ENCODE data around the gene DDX54.
A peak's percentile ranks its signal among the peaks of the same experiment; 100 is the strongest.

DDX54 gene

DNA sequence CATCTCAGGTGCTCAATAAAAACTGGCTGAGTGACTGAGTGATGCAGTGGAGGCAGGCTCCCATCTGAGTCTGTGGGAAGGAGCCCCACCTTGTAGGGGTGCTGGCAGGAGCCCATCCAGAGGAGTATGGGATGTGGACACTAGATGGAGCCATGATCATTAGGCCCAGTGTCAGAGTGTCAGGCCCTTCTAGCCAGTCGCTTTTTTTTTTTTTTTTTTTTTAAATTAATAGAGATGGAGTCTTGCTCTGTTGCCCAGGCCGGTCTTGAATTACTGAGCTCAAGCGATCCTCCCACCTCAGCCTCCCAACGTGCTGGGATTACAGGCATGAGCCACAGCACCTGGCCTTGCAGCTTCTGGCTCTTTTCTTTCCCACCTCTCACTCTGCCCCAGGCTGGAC is 11.7 kb upstream of the DDX54 start:
- DNase-seq = peak; percentile 88
- in situ Hi-C loops (cut with HindIII; ENCODE audit: low pct_ligation_motif_present, low pct_unique_long_range_greater_than_20kb, low sequenced_read_pairs) = no loop called here

DNA sequence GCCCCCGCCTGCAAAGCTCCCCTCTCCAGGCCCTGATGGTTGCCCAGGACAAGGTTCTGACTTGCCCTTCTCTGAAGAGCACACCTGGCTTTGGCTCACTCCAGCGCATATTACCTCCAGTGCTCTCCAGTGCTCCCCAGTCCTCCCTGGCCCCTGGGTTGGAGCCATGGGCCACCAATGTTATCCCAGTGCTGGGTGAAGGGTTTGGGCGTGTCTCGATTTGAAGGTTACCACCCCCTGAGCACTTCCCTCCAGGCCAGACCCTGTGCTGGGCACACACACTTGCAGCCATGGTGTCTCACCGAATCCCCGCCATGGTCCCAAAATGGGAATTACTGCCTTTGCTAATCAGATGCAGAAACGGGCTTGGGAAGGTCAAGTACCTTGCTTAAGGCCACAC is 11.3 kb upstream of the DDX54 start:
- in situ Hi-C loops (cut with HindIII; ENCODE audit: low pct_ligation_motif_present, low pct_unique_long_range_greater_than_20kb, low sequenced_read_pairs) = no loop called here
- no peak for DNase-seq

DNA sequence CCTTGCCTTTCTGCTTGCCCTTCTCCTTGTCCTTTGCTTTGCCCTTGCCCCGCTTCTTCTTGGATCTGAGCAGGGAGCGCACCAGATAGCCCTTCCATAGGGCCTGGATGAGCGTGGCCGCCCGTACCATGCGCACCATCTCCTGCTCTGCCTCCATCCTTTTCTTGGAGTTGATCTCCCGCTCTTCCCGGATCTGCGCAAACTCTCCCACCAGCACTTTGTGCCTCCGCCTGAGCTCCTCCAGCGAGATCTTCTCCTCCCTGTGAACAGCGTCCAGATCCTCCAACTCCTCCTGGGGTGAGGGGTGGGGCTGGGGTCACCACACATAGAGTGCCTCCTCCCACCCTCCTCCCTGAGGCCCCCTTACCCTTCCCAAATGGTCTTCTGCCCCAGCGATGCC is 10.3 kb upstream of the DDX54 start:
- no peak for DNase-seq
- in situ Hi-C loops (cut with HindIII; ENCODE audit: low pct_ligation_motif_present, low pct_unique_long_range_greater_than_20kb, low sequenced_read_pairs) = no loop called here

DNA sequence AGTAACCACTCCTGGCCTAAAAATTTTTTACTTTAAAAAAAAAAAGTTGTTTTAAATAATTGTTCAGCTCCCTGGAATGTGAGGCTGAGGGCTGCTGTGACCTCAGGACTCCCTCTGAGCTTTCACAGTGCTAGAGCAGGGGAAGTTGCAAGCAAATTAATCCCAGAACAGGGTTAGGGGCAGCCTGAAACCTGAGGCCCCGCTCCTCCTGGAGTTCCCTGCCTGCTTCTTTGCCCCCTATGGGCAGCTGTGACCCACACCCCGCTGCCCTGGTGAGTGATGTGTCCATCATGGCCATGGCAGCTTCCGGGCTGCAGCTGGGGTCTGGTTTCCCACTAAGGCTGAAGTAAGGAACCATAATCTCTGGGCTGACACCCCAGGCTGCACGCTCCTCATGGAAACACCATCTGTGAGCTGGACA is 9.7 kb upstream of the DDX54 start:
- DNase-seq = peak; percentile 58
- in situ Hi-C loops (cut with HindIII; ENCODE audit: low pct_ligation_motif_present, low pct_unique_long_range_greater_than_20kb, low sequenced_read_pairs) = no loop called here

DNA sequence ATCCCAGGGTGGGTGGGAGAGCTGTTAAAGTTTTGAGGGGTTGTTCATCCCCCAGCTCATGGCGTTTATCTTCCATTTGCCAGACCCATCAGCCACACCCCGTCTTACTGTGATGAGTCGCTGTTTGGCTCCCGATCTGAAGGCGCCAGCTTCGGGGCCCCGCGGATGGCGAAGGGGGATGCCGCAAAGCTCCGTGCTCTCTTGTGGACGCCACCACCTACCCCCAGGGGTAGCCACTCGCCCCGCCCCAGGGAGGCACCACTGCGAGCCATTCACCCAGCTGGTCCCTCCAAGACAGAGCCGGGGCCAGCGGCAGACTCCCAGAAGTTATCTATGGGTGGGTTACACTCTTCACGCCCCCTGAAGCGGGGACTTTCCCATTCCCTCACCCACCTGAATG is 5.9 kb upstream of the DDX54 start:
- in situ Hi-C loops (cut with HindIII; ENCODE audit: low pct_ligation_motif_present, low pct_unique_long_range_greater_than_20kb, low sequenced_read_pairs) = no loop called here

DNA sequence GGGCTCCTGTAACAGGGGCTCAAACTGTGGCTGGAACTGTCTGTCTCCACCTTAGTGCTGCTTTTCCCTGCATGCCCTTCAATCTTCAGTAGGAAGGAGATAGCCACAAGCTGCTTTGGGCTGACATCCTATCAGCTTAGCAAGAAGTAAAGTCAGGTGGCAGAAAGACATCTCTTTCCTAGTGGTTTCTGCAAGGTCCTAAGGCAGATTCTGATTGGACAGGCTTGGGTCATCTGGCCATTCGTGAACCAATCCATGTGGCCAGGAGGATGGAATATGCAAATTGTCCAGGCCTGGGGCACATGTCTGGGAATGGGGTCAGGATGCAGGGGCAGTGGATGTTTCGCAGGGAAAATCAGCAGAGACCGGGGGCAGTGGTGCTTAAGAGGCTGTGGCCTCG is 5.5 kb upstream of the DDX54 start:
- peak; percentile 88 for DNase-seq
- in situ Hi-C loops (cut with HindIII; ENCODE audit: low pct_ligation_motif_present, low pct_unique_long_range_greater_than_20kb, low sequenced_read_pairs) = no loop called here

More for the DNA sequence above, 5.9 kb upstream of the DDX54 start:
- no peak for DNase-seq

DNA sequence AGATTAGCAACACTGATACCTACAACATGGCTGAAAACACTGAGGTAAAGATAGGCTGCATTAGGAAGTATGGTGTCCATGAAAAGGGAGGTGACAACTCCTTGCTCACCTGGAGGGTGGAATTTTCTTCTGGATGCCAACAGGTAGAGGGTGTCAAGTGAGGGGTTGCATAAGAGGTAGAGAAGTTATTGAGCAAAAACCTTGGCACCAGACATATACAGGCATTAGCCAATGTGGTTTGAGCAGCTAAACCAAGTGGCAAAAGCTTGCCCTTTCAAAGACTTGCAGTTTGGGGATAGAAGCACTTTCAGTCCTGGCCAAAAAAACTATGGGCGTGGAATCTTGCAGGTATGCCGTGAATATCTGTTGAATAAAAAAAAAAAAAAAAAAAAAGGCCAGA is 4.1 kb upstream of the DDX54 start:
- in situ Hi-C loops (cut with HindIII; ENCODE audit: low pct_ligation_motif_present, low pct_unique_long_range_greater_than_20kb, low sequenced_read_pairs) = no loop called here
- no peak for DNase-seq

DNA sequence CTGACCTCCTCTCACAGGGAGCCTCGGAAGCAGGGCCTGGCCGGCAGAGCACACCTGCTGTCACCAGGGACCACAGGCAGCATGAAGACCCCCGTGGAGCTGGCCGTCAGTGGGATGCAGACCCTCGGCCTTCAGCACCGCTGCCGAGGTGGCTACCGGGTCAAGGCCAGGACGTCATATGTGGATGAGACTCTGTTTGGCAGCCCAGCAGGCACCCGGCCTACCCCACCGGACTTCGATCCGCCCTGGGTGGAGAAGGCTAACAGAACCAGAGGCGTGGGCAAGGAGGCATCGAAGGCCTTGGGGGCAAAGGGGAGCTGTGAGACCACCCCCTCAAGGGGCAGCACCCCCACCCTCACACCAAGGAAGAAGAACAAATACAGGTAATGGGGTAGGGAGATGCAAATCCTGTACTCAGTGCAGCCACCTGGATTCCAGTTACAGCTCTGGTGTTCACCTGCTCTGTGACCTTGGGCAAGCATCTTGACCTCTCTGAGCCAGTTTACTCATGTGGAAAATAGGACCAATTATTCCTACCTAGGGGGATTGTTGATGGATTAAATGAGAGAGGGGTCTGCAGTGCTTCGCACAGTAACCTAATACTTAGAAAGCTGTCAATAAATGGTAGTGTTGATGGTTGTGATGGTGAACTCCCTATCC is 1.5 kb upstream of the DDX54 start:
- in situ Hi-C loops (cut with HindIII; ENCODE audit: low pct_ligation_motif_present, low pct_unique_long_range_greater_than_20kb, low sequenced_read_pairs) = no loop called here
- DNase-seq = no peak

DNA sequence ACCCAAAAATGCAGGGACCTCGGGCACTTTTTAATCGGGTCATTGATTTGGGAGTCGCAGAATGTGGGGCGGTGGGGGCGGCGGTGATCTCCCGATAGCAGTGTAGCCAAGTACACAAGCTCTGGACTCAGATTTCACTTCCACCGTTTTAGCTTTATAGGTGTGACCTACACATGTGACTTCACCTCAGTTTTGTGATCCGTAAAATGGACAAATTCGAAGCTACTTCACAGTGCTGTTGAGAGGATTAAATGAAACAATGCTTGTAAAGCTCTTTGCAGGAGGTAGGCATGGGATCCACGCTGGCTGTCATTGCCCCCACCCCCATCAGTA is 721 bp upstream of the DDX54 start:
- in situ Hi-C loops (cut with HindIII; ENCODE audit: low pct_ligation_motif_present, low pct_unique_long_range_greater_than_20kb, low sequenced_read_pairs) = no loop called here
- peak; percentile 31 for DNase-seq

DNA sequence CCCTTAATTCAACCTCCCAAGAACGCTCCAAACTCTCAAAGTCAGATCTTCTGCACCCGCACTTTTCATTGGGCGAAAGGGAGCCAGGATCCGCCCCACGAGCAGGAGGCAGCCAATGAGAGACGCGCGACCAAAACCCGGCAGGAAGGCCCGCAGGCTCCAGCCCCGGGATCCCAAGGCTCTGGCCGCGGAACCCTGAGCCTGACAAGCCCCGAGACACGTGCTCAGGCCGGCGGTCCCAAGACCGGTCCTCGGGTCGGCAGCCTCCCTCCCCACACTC is 438 bp downstream of the DDX54 start:
- DNase-seq = peak; percentile 96
- in situ Hi-C loops (cut with HindIII; ENCODE audit: low pct_ligation_motif_present, low pct_unique_long_range_greater_than_20kb, low sequenced_read_pairs) = no loop called here

DNA sequence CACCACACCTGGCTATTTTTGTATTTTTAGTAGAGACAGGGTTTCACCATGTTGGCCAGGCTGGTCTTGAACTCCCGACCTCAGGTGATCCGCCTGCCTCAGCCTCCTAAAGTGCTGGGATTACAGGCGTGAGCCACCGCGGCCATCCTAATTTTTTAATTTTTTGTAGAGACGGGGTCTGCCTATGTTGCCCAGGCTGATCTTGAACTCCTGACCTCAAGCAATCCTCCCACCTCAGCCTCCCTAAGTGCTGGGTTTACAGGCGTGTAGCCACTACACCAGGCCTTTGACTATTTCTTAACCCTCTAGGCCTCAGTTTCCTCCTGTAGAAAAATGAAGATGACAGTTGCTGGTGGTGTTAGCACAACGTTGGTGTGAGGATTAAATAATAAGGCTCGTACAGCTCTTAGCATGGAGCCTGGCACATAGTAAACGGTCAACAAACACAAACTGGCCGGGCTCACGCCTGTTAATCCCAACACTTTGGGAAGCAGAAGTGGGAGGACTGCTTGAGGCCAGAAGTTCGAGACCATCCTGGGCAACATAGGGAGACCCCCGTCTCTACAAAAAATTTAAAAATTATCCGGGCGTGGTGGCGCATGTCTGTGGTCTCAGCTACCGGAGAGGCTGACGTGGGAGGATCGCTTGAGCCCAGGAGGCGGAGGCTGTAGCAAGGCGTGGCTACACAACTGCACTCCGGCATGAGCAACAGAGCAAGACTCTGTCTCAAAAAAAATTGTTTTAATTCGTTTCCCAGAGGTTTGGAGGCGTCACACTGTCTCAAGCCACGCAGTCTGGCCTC is 979 bp downstream of the DDX54 start:
- DNase-seq = no peak
- in situ Hi-C loops (cut with HindIII; ENCODE audit: low pct_ligation_motif_present, low pct_unique_long_range_greater_than_20kb, low sequenced_read_pairs) = no loop called here

DNA sequence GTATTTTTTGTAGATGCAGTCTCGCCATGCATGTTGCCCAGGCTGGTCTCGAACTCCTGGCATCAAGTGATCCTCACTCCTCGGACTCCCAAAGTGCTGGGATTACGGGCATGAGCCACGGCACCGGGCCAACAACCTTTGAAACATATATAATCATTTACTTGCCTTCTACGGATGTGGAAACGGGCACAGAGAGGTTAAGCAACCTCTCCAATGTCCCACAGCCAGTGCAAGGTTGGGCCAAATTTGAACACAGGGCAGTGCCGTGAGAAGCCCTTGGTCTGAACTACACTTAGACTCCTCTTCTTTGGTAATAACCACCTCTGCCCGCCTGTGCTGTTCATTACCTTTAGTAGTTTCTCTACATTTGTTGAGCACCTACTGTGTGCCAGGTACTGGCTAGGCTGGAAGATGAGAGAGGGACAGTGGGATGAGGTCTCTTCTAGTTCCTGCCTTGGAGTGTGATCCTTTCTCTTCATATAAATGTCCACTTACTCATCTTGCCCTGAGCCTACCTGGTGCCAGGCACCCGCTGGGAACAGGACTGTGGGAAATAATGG is 2.2 kb downstream of the DDX54 start:
- in situ Hi-C loops (cut with HindIII; ENCODE audit: low pct_ligation_motif_present, low pct_unique_long_range_greater_than_20kb, low sequenced_read_pairs) = no loop called here

DNA sequence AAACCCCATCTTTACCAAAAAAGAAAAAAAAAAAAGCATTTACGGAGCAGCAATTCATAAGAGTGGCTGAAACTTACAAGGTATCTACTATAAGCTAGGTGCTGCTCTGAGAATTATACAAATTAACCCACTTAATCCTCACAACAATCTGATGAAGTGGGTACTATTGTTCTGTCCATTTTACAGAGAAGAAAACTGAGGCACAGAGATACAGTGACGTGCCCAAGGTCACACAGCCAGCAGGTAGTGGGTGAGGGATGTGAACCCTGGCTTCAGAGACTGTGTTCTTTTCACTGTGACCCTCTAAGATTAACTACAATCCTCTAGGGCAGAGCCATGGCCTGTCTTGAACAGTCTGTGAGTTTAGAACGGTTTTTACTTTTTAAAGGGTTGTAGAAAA is 3.3 kb downstream of the DDX54 start:
- no peak for DNase-seq
- in situ Hi-C loops (cut with HindIII; ENCODE audit: low pct_ligation_motif_present, low pct_unique_long_range_greater_than_20kb, low sequenced_read_pairs) = no loop called here

More for the DNA sequence above, 2.2 kb downstream of the DDX54 start:
- DNase-seq = no peak

DNA sequence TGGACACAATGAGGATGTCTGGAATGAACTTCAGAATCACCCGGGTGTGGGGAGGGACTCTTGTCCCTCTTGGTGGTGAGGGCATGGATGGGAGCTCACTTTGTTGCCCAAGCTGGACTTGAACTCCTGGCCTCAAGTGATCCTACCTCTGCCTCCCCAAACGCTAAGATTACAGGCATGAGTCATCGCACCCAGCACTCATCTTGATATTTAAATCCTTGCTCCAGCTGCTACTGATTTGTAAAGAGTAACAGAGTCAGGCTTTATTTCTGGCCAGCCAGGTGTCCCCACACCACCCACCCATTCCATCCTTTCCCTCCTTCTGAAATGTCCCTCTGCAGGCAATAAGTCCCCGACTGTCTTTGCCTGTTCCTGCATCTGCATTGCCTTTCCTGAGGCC is 4.9 kb downstream of the DDX54 start:
- DNase-seq = no peak
- in situ Hi-C loops (cut with HindIII; ENCODE audit: low pct_ligation_motif_present, low pct_unique_long_range_greater_than_20kb, low sequenced_read_pairs) = no loop called here

DNA sequence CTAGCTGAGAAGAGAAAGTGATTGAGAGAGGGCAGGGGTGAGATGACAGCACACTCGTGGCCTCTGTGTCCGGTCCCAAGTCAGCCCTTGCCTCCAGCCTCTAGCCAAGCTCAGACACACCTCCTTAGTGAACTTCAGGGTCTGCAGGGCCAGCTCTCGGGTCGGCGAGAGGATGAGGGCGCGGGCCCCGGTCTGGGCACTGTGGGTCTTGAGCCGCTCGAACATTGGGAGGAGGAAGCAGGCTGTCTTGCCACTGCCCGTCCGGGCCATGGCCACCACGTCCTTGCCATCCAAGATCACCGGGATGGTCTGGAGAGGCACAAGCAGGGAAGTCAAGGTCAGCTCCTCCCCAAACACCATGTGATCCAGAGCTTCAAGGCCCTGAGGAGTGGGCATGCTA is 6.3 kb downstream of the DDX54 start:
- in situ Hi-C loops (cut with HindIII; ENCODE audit: low pct_ligation_motif_present, low pct_unique_long_range_greater_than_20kb, low sequenced_read_pairs) = no loop called here
- DNase-seq = no peak

DNA sequence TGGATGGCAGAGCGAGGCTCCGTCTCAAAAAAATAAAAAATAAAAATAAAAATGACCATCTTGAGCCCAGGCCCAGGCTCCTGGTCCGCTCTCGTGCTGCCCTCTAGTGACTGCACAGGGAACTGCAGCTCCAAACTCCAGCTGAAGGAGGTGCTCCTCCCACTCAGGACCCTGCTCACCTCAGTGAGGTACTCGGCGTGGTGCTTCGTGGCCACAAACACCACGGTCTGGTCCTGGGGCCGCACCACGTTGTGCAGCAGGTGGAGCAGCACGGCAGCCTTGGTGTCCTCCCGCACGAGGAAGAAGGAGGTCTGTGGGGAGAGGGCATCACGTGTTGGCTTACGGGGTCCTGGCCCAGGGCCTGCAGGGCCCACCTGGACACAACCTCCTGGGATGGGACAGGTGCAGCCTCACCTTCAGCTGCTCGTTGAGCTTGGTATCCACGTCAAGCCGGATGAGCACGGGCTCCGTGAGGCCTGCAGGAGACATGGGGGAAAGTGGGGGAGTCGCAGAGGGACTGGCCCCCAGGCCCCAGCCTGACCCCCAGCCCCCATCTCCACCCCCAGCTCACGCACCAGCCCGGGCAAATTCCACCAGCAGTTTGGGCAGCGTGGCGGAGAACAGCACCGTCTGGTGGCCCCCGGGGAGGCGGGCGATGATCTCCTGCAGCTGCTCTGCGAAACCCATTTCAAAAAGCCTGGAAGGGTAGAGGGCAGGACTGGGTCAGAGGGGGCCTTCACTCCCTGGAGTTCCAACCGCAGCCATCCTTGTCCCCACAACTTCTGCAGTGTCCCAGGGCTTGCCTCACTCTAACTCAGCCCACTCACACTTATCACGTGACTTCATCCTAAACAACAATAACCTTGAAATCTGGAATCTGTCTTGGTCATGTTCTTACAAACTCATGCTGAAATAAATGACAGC is 10.6 kb downstream of the DDX54 start:
- peak; percentile 86 for DNase-seq
- in situ Hi-C loops (cut with HindIII; ENCODE audit: low pct_ligation_motif_present, low pct_unique_long_range_greater_than_20kb, low sequenced_read_pairs) = loop anchor here (25.0 kb wide), 1 partner anchor 112 kb away; the partner anchor contains the start of gene DTX1

DNA sequence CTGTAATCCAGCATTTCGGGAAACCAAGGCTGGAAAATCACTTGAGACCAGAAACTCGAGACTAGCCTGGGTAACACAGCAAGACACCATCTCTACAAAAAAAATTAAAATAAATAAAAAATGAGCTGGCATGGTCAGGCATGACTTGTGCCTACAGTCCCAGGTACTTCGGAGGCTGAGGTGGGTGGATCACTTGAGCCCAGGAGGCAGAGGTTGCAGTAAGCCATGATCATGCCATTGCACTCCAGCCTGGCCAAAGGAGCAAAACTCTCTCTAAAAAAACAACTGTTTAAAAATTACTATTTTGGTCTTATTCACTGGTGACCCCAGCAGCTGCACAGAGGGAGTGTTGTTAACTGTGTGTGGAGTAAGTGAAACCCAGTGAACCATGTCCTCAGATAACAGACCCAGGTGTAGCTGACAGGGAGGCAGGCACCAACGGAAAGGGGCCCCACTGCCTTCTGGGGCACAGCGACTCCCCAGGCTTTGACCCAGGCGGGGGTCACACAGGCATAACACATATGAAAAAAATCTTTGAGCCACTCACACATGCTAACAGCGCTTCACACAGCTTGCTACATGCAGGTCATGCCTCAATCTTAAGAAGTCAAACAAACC is 12.1 kb downstream of the DDX54 start:
- in situ Hi-C loops (cut with HindIII; ENCODE audit: low pct_ligation_motif_present, low pct_unique_long_range_greater_than_20kb, low sequenced_read_pairs) = loop anchor here (25.0 kb wide), 1 partner anchor 111 kb away; the partner anchor contains the start of gene DTX1
- no peak for DNase-seq

DNA sequence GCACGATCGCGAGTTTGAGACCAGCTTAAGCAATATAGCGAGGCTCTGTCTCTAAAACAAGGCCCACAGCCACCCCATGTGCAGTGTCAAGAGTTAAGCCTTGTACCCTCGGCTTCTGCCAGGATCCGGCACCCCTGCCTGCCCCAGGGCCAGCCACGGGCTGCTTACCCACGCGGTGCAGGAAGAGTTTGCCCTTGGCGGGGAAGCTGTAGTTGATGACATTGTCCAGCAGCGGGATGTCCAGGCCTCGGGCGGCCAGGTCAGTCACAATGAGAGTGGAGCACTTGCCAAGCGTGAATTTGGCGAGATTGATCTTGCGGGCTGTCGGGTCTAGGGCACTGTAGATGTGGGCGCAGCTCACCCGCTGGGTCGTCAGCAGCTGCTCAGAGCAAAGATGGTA is 13.1 kb downstream of the DDX54 start:
- in situ Hi-C loops (cut with HindIII; ENCODE audit: low pct_ligation_motif_present, low pct_unique_long_range_greater_than_20kb, low sequenced_read_pairs) = loop anchor here (25.0 kb wide), 1 partner anchor 110 kb away; the partner anchor contains the start of gene DTX1
- no peak for DNase-seq

DNA sequence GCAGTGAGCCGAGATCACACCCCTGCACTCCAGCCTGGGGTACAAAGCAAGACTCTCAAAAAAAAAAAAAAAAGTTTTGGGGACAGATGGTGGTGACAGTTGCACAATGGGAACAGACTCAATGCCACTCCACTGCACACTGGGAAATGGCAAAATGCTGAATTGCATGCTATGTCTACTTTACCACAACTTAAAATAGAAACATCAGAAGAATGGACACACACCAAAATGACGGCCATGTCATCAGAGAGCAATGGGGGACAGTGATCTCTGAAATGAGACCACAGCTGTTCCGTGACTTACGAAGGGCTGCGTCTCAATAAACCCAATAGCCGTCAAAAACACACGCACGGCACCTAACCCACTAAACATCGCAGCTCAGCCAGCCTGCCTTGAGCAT is 13.7 kb downstream of the DDX54 start:
- in situ Hi-C loops (cut with HindIII; ENCODE audit: low pct_ligation_motif_present, low pct_unique_long_range_greater_than_20kb, low sequenced_read_pairs) = loop anchor here (25.0 kb wide), 1 partner anchor 109 kb away; the partner anchor contains the start of gene DTX1
- no peak for DNase-seq
